Measurements from ENCODE around the gene LRIF1. TPM values are rescaled to one million over a fixed set of nuclear protein-coding genes. Genes with fewer than 3 reads are reported as not detected.

The LRIF1 gene
- total and polyA plus RNA-seq, 2 of the 4 experiments (the other 2 are of a cell fraction): 5.4 to 6.8 TPM

GRCh38 chr1:111008031-111008430, 44.3 kb upstream of the LRIF1 start:
- Histone ChIP-seq H3K56ac (ENCODE audit: extremely low read depth, insufficient read depth, low read length) (no peak overlapping the region), H3K4ac (ENCODE audit: low read depth, low read length) (no peak overlapping the region), H2BK5ac (ENCODE audit: low read depth, low read length, poor library complexity, severe bottlenecking) (no peak overlapping the region), H3K18ac (ENCODE audit: low read depth, low read length) (no peak overlapping the region), H2AK9ac (replicated peaks; ENCODE audit: low read depth, low read length, poor library complexity) (no peak overlapping the region), H3K23ac (ENCODE audit: low read depth, low read length) (no peak overlapping the region), H2BK20ac (ENCODE audit: low read depth, low read length) (no peak overlapping the region), H3K9me1 (ENCODE audit: insufficient read depth, low read length) (no peaks in the 10 kb centered on the region), H2AFZ (replicated peaks; ENCODE audit: low read length, poor library complexity) (no peak overlapping the region), H3K4me1 (ENCODE audit: control insufficient read depth, insufficient read depth, low read length) (no peaks in the 10 kb centered on the region), H2BK15ac (ENCODE audit: low read depth, low read length) (no peak overlapping the region), H4K8ac (ENCODE audit: low read depth in 2 of 2, low read length in 2 of 2) (no peak overlapping the region), H2AK5ac (ENCODE audit: low read depth, low read length) (no peak overlapping the region), H3K4me2 (ENCODE audit: low read depth, low read length) (no peak overlapping the region), H2BK120ac (ENCODE audit: low read depth, low read length) (no peak overlapping the region), H4K20me1 (ENCODE audit: insufficient read depth, low read length) (no peaks in the 10 kb centered on the region), H4K91ac (ENCODE audit: insufficient read depth, low read depth, low read length) (no peak overlapping the region), H3K36me3 (ENCODE audit: control insufficient read depth, insufficient read depth, low read length) (no peaks in the 10 kb centered on the region), H3K9ac (ENCODE audit: low read depth, low read length) (no peak overlapping the region), H3K79me1 (ENCODE audit: low read depth in 1 of 2, low read length in 2 of 2) (no peaks in the 10 kb centered on the region), H4K5ac (ENCODE audit: low read depth, low read length) (no peak overlapping the region), H3K27me3 (ENCODE audit: control insufficient read depth, insufficient read depth, low read length) (no peaks in the 10 kb centered on the region), H3K27ac (ENCODE audit: insufficient read depth, low read length) (no peak overlapping the region), H3K14ac (replicated peaks; ENCODE audit: low read depth, low read length) (no peak overlapping the region), H3K4me3 (ENCODE audit: insufficient read depth, low read depth, low read length) (no peak overlapping the region), H3K9me3 (ENCODE audit: control insufficient read depth, insufficient read depth, low read length) (no peaks in the 10 kb centered on the region)
- BruUV-seq (replicated peaks): no TSS peak
- no peak for TF ChIP-seq USF2 (IDR thresholded peaks at IDR 0.05; ENCODE audit: low read depth, low read length)
- TF ChIP-seq MXI1 (IDR thresholded peaks at IDR 0.05; ENCODE audit: borderline replicate concordance, low read depth, low read length): no peak
- TF ChIP-seq RAD21 (IDR thresholded peaks at IDR 0.05; ENCODE audit: low read length): no peak
- no peak for TF ChIP-seq BHLHE40 (IDR thresholded peaks at IDR 0.05; ENCODE audit: low read depth, low read length)
- TF ChIP-seq CEBPB (IDR thresholded peaks at IDR 0.05; ENCODE audit: low read depth, low read length): no peak
- no peak for TF ChIP-seq CHD1 (IDR thresholded peaks at IDR 0.05; ENCODE audit: low read depth, low read length)
- no peak for TF ChIP-seq FOS (IDR thresholded peaks at IDR 0.05; ENCODE audit: low read depth, low read length)
- no peak for TF ChIP-seq POLR2A (IDR thresholded peaks at IDR 0.05; ENCODE audit: low read depth, low read length)
- TF ChIP-seq ELK1 (IDR thresholded peaks at IDR 0.05; ENCODE audit: borderline replicate concordance, low read depth, low read length): no peak
- TF ChIP-seq NFE2L2 (IDR thresholded peaks at IDR 0.05; ENCODE audit: low read depth, low read length): no peak
- TF ChIP-seq RCOR1 (IDR thresholded peaks at IDR 0.05; ENCODE audit: insufficient replicate concordance, low read length): no peak
- TF ChIP-seq CTCF (conservative IDR thresholded peaks at IDR 0.05; ENCODE audit: low read depth, low read length): no peak
- no peak for TF ChIP-seq MAFK (IDR thresholded peaks at IDR 0.05; ENCODE audit: low read depth, low read length)
- no peak for TF ChIP-seq MAZ (IDR thresholded peaks at IDR 0.05; ENCODE audit: borderline replicate concordance, low read depth, low read length)
- TF ChIP-seq RFX5 (IDR thresholded peaks at IDR 0.05; ENCODE audit: low read depth, low read length): no peak
- TF ChIP-seq SMC3 (IDR thresholded peaks at IDR 0.05; ENCODE audit: low read depth, low read length): no peak
- in situ Hi-C loops (cut with MboI; ENCODE audit: low sequenced_read_pairs) (no loop called here), intact Hi-C loops (cut with micrococcal nuclease) (no loop called here), dilution Hi-C loops (cut with HindIII; ENCODE audit: low sequenced_read_pairs, unreplicated experiment) (no loop called here)
- ATAC-seq (ENCODE audit: low read depth) (no peak), DNase-seq (no peak)
- ChIA-PET CTCF (no interaction called here), POLR2A (ENCODE audit: unreplicated experiment) (no interaction called here)
- WGBS, 2 experiments (ENCODE audit: extremely low coverage in 2 of 2, insufficient read length in 1 of 2): 46% methylated on average over 2 of the region's 2 CpGs; no CpG with 5 or more reads in 1 of the 2 experiments
